DOHH2 (cell line): ENCODE measurements around the gene IL10.

Source experiments
- CTCF ChIP-seq: fragments of 200-600 bp; sonication (generic); IDR thresholded peaks from one replicate; pipeline ENCODE4 v1.5.1; 2014; ENCODE audit warnings: antibody characterized with exemption, mild to moderate bottlenecking, low read depth, low read length; ENCODE audit not compliant: poor library complexity, severe bottlenecking
- EZH2phosphoT487 ChIP-seq: fragments of 200-600 bp; sonication (generic); IDR thresholded peaks from 2 replicates; pipeline ENCODE4 v1.6.1; 2017; ENCODE audit warnings: borderline replicate concordance, mild to moderate bottlenecking, antibody characterized with exemption, low read length, moderate library complexity, mixed read lengths

GRCh38 chr1:206760590-206760989 lies 11.7 kb downstream of the IL10 start:
- TF ChIP-seq CTCF, result no peak
- no peak for TF ChIP-seq EZH2phosphoT487
